GM19238 (cell line): ENCODE measurements around the gene ZNF507.

Experiments used
- DNase-seq: peaks from one replicate; pipeline ENCODE4 v3.0.0; 2011; ENCODE audit warnings: low spot score; ENCODE audit not compliant: insufficient read length

ZNF507 gene

GRCh38 chr19:32339423-32339822, 6.0 kb upstream of the ZNF507 start:
- no peak for DNase-seq

GRCh38 chr19:32339988-32340874, 5.2 kb upstream of the ZNF507 start:
- DNase-seq: peak; percentile 22

DNA sequence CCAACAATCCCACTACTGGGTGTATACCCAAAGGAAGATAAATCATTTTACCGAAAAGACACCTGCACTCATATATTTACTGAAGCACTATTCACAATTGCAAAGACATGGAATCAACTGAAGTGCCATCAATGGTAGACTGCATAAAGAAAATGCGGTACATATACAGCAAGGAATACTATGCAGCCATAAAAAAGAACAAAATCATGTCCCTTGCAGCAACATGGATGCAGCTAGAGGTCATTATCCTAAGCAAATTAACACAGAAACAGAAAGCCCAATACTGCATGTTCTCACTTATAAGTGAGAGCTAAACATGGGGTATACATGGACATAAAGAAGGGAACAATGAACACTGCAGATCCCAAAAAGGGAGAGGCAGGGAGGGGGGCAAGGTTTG, 2.7 kb upstream of the ZNF507 start:
- no peak for DNase-seq

DNA sequence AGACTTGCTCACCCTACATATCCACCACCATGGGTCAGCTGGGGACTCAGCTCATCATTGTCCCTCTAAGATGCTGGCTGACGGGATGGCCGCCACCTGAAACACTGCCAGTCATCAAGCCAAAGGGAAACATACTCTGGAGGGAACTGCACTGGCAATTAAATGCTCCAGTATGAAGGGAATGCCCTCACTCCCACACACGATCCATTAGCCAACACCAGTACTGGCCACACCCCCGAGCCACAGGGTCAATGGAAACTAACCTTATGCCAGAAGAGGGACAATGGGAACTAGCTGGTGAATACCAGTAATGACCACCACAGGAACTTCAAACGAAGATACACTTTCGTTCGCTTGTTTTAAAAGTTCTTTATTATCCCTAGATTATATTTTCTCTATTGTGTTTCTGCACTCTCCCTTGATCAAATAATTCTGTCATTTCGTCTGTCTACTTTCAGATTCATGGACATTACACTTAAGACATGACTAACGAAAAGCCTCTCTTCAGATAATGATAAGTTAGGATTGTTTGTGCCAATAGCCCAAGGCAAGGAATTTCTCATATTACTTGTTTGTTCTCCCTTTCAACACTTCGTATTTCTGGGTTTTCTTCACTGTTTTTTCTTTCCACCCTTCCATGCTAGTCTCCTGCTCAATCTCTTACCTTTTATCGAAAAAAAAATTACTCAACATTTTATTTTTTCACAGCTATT, 1.7 kb upstream of the ZNF507 start:
- DNase-seq: no peak

GRCh38 chr19:32346901-32347300, 1.5 kb downstream of the ZNF507 start:
- DNase-seq: no peak

- no peak for DNase-seq
Measured at GRCh38 chr19:32347573-32347972, 2.2 kb downstream of the ZNF507 start.

- DNase-seq: no peak
Measured at GRCh38 chr19:32349051-32349450, 3.6 kb downstream of the ZNF507 start.

GRCh38 chr19:32349724-32350470, 4.5 kb downstream of the ZNF507 start:
- DNase-seq: no peak

DNA sequence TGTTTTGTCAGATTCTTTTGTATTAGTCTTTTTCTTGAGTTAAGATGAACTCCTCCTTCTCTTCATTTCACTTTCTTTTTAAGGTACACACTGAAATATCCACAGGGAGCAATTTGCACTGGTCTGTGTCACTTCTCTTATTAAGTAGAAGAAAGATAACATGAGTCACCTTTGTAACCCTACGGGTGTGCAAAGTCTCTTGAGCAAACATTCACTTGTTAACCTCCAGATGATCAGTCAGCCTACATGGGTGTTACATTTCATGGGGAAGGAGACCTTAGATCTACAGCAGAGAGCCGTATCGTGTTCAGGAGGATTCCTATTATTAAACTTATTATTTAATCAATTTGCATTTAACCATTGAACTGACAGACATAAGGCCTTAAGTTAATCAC, 5.1 kb downstream of the ZNF507 start:
- no peak for DNase-seq

DNA sequence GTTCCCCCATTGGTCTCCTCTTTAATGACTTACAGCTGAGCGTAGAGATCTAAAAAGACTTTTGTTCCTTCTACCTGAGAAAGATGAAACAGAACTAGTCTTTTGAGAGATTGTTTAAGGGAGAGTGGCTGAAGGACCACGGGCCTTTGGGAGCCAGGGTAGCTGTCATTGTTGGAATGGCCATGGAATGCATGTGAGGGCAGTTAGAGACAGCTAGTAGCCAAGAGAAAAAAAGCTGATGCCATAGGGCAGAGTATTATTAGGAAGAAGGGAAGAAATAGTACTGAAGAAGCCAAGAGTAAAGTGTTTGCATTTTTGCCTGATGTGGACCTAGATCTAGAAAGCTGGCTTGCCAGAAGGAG, 5.6 kb downstream of the ZNF507 start:
- no peak for DNase-seq

DNA sequence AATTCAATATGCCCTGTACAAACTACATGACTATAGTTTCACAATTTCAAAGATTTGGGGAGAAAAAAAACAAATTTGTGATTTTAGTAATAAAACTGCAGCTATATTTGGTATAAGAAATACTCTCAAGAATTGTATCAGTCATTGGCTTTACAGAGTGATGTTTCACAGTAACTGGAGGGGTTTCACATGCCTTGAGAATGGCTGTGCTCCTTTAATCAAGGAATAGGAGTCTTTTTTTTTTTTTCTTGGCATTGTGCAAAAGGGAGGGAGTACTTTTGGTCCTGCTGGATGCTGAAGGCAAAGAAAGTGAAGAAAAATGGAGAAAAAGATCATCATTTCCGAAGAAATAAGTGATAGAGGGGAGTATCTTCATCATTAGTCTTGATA, 6.8 kb downstream of the ZNF507 start:
- no peak for DNase-seq

GRCh38 chr19:32354345-32354744, 8.9 kb downstream of the ZNF507 start:
- DNase-seq: no peak

DNA sequence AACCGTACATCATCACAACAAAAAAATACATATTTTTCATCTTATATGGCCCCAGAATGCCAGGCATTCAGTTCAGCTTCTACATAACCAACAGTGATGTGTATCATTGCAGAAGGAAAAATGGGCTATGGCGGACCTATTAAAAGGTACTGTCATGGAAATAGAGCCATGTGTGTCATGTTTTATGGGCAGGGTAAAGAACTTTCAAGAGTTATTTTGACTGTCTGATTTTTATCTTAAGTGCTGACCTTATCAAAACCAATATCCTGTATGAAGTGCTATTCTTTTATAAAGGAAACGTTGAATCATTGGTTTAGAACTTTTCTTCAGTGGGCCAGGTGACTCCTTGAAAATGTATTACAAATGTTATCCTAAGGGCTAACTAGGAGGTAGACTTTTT, 9.9 kb downstream of the ZNF507 start:
- no peak for DNase-seq

- no peak for DNase-seq
Measured at GRCh38 chr19:32357720-32358119, 12.3 kb downstream of the ZNF507 start.

DNA sequence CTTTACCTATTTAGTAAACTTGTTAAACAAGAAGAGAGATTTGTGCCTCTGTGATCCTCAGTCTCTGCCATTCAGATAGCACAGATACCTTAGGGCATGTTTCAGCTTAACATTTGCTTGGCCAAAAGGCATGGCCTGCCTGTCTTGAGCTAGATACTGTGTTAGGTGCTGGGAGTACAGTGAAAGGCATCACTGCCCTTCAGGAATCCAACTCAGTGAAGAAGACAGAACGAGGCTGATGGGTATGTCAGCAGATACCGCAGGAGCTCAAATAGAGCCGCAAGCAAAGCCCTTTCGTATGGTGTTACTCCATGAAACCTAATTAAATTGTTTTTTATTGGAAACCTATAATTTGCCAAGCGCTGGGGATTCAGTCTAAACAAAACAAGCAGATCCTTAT, 12.9 kb downstream of the ZNF507 start:
- no peak for DNase-seq

DNA sequence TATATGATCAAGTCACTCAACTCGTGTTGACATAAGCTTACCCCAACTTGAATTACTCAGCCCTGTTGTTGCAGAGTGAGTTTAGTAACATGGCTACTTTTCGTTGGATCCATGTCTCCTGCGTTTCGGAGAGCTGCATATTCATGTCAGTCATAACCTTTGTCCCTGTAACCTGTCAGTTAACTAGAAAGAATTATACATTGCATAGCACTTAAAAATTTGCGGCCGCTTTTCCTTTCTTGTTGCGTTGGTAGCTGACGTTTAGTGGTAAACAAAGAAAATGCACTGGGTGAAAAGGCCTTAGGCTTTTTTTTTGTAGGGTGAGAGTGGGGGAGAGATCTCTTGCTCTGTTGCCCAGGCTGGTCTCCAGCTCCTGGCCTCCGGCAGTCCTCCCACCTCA, 14.2 kb downstream of the ZNF507 start:
- no peak for DNase-seq

- DNase-seq: no peak
Measured at GRCh38 chr19:32361574-32362317, 16.3 kb downstream of the ZNF507 start.

- no peak for DNase-seq
Measured at GRCh38 chr19:32362318-32362691, 16.9 kb downstream of the ZNF507 start.

GRCh38 chr19:32363175-32363574, 17.8 kb downstream of the ZNF507 start:
- no peak for DNase-seq

DNA sequence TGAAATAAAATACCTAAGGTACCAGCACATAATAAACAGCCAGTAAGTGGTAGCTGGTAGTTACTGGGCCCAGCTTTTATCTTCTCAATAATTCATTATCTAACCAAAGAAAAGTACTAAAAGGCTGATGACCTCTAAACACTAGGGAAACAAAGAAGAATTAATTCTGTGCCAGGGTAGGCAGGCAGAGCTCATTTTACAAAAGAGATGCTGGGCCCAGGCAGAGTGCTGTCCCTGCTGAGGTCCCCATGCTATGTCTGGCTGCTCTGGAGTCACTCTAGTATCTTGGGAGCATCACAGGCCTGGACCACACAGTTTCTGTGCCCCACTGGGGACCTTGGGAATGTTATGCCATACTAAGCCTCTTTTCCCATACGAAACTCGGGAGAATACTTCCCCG, 18.2 kb downstream of the ZNF507 start:
- no peak for DNase-seq

- no peak for DNase-seq
Measured at GRCh38 chr19:32364040-32364439, 18.6 kb downstream of the ZNF507 start.

DNA sequence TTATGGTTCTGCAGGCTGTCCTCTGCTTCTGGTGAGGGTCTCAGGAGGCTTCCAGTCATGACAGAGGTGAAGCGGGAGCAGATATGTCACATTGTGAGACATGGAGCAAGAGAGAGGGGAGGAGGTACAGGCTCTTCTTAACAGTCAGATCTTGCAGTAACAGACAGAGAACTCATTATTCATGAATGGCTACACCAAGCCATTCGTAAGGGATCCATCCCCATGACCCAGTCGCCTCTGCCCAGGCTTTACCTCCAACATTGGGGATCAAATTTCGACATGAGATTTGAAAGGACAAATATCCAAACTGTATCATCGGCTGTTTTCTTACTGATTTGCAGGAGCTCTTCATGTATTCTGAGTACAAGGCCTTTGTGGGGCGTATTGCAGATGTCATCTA, 21.7 kb downstream of the ZNF507 start:
- DNase-seq: no peak
